GM23338 (cell line): ENCODE measurements around the gene ABCC1. TPM values are rescaled to one million over a fixed set of nuclear protein-coding genes. Genes with fewer than 3 reads are reported as not detected.

Experiments used
- ATAC-seq: fragments of 200-7000 bp; cut with Tn5 transposase; 3 replicates; pipeline ENCODE4 v1.9.1; 2020
- DNase-seq: peaks from one replicate; pipeline ENCODE4 v3.0.0-alpha.2; 2015; ENCODE audit warnings: low spot score
- H2AFZ ChIP-seq: fragments of 200-600 bp; sonication (generic); 2 replicates; pipeline ENCODE4 v1.8.0; 2016; ENCODE audit warnings: antibody characterized with exemption, mild to moderate bottlenecking, moderate library complexity
- H3F3A ChIP-seq: fragments of 200-600 bp; sonication (generic); replicated peaks from 2 replicates; pipeline ENCODE4 v1.8.0; 2017; ENCODE audit warnings: antibody characterized with exemption, mixed run types, low read depth
- H3K27ac ChIP-seq: fragments of 200-600 bp; sonication (generic); 2 replicates; pipeline ENCODE4 v1.6.1; 2016; ENCODE audit warnings: low read depth
- H3K27me3 ChIP-seq: fragments of 200-600 bp; sonication (generic); 2 replicates; pipeline ENCODE4 v1.8.0; 2016; ENCODE audit warnings: mild to moderate bottlenecking, mixed run types, moderate library complexity; ENCODE audit not compliant: insufficient read depth
- H3K36me3 ChIP-seq: fragments of 200-600 bp; sonication (generic); 2 replicates; pipeline ENCODE4 v1.8.0; 2016; ENCODE audit warnings: mild to moderate bottlenecking; ENCODE audit not compliant: insufficient read depth
- H3K4me1 ChIP-seq: fragments of 200-600 bp; sonication (generic); 2 replicates; pipeline ENCODE4 v1.8.0; 2016; ENCODE audit warnings: mild to moderate bottlenecking, moderate library complexity; ENCODE audit not compliant: insufficient read depth
- H3K4me2 ChIP-seq: fragments of 200-600 bp; sonication (generic); 2 replicates; pipeline ENCODE4 v1.7.1; 2017; ENCODE audit warnings: mixed run types
- H3K4me3 ChIP-seq: fragments of 200-600 bp; sonication (generic); 2 replicates; pipeline ENCODE4 v1.6.1; 2016; ENCODE audit warnings: mixed run types
- H3K79me2 ChIP-seq: fragments of 200-600 bp; sonication (generic); replicated peaks from 2 replicates; pipeline ENCODE4 v1.8.0; 2017; ENCODE audit warnings: mild to moderate bottlenecking; ENCODE audit not compliant: insufficient read depth
- H3K9me2 ChIP-seq: fragments of 200-600 bp; sonication (generic); 2 replicates; pipeline ENCODE4 v1.8.0; 2017; ENCODE audit not compliant: insufficient read depth
- H4K20me1 ChIP-seq: fragments of 200-600 bp; sonication (generic); replicated peaks from 2 replicates; pipeline ENCODE4 v1.8.0; 2017; ENCODE audit warnings: mild to moderate bottlenecking; ENCODE audit not compliant: insufficient read depth
- H3K27ac Mint-ChIP-seq: 2 replicates; pipeline ENCODE4 v1.8.0; 2020; ENCODE audit warnings: inconsistent platforms, mild to moderate bottlenecking, moderate library complexity, mixed read lengths
- H3K27me3 Mint-ChIP-seq: 3 replicates; pipeline ENCODE4 v1.8.0; 2022; ENCODE audit warnings: low read depth, mild to moderate bottlenecking, moderate library complexity, mixed read lengths, inconsistent platforms; ENCODE audit not compliant: insufficient read depth, poor library complexity
- H3K36me3 Mint-ChIP-seq: 3 replicates; pipeline ENCODE4 v1.8.0; 2021; ENCODE audit warnings: low read depth, mild to moderate bottlenecking, inconsistent platforms, moderate library complexity, mixed read lengths
- H3K4me1 Mint-ChIP-seq: 3 replicates; pipeline ENCODE4 v1.8.0; 2020; ENCODE audit warnings: mild to moderate bottlenecking, inconsistent platforms, mixed read lengths
- H3K4me3 Mint-ChIP-seq: 3 replicates; pipeline ENCODE4 v1.8.0; 2021; ENCODE audit warnings: moderate library complexity, mild to moderate bottlenecking, inconsistent platforms, mixed read lengths
- H3K9me3 Mint-ChIP-seq: 3 replicates; pipeline ENCODE4 v1.8.0; 2020; ENCODE audit warnings: moderate library complexity, mild to moderate bottlenecking, inconsistent platforms, mixed read lengths
- CREB1 ChIP-seq: fragments of 250-450 bp; sonication (Bioruptor Pico); IDR thresholded peaks from 2 replicates; pipeline ENCODE4 v1.5.0; 2020; ENCODE audit warnings: low read depth, mild to moderate bottlenecking, moderate library complexity
- CTCF ChIP-seq, 2 experiments: fragments of 200-600 bp in 1 of 2; sonication (generic) in 1 of 2; conservative IDR thresholded peaks; 2 replicates each; pipeline versions ENCODE4 v1.5.1 to v1.6.1; 2016 to 2017; ENCODE audit warnings: antibody characterized with exemption in 2 of 2, low read depth in 2 of 2, mild to moderate bottlenecking in 2 of 2, moderate library complexity in 1 of 2
- ETS1 ChIP-seq: IDR thresholded peaks from 2 replicates; pipeline ENCODE4 v1.6.1; 2016; ENCODE audit warnings: antibody characterized with exemption
- EZH2phosphoT487 ChIP-seq: fragments of 200-600 bp; sonication (generic); IDR thresholded peaks from one replicate; pipeline ENCODE4 v1.8.1; 2018; ENCODE audit warnings: antibody characterized with exemption; ENCODE audit not compliant: unreplicated experiment
- JUNB ChIP-seq: IDR thresholded peaks from one replicate; pipeline ENCODE4 v1.6.1; 2016; ENCODE audit warnings: antibody characterized with exemption; ENCODE audit not compliant: unreplicated experiment
- NANOG ChIP-seq: IDR thresholded peaks from 2 replicates; pipeline ENCODE4 v1.6.1; 2016; ENCODE audit warnings: antibody characterized with exemption, borderline replicate concordance
- POLR2AphosphoS5 ChIP-seq: IDR thresholded peaks from 2 replicates; pipeline ENCODE4 v1.6.1; 2016; ENCODE audit warnings: antibody characterized with exemption, low read depth
- REST ChIP-seq: IDR thresholded peaks from one replicate; pipeline ENCODE4 v1.6.1; 2018; ENCODE audit warnings: antibody characterized with exemption; ENCODE audit not compliant: unreplicated experiment
- STAT1 ChIP-seq: IDR thresholded peaks from one replicate; pipeline ENCODE4 v1.6.1; 2016; ENCODE audit warnings: antibody characterized with exemption; ENCODE audit not compliant: unreplicated experiment
- ZNF114 ChIP-seq: fragments of 250-450 bp; sonication (Bioruptor Pico); IDR thresholded peaks from 2 replicates; pipeline ENCODE4 v1.5.0; 2020; ENCODE audit warnings: mild to moderate bottlenecking, moderate library complexity
- ZNF331 ChIP-seq: fragments of 250-450 bp; sonication (Bioruptor Pico); IDR thresholded peaks from 2 replicates; pipeline ENCODE4 v1.5.0; 2020; ENCODE audit warnings: low read depth, mild to moderate bottlenecking, moderate library complexity
- polyA plus RNA-seq: library from polyadenylated mRNA; unstranded; fragments of >200 nt; fragmentation: Nextera tagmentation; extraction: Ambion mirVana; gene quantifications from 2 replicates; pipeline ENCODE4 v1.2.1, GENCODE V29; 2016
- total RNA-seq: library from RNA; depleted of rRNA; stranded (reverse); fragments of >200 nt; shearing (Covaris generic); gene quantifications from 2 replicates; pipeline ENCODE4 v1.2.3, GENCODE V29; 2014

ABCC1 gene
- total and polyA plus RNA-seq, 2 experiments from 2014 or later: 11.0 to 46.6 TPM

GRCh38 chr16:16080465-16081065 is 131.1 kb downstream of the ABCC1 start:
- H3K36me3 ChIP-seq: peaks cover 32% of the 10 kb centered on the region
- no peak overlapping the region for H2AFZ ChIP-seq
- no peak overlapping the region for H3K4me2 ChIP-seq
- Mint-ChIP-seq H3K27me3 (peaks cover 12% of the 10 kb centered on the region), H3K27ac (no peak overlapping the region), H3K4me3 (no peak overlapping the region), H3K9me3 (peaks cover 19% of the 10 kb centered on the region; the same call in 2 of the 3 replicates), H3K4me1 (peaks cover 4% of the 10 kb centered on the region; the same call in 2 of the 3 replicates), H3K36me3 (peaks cover 91% of the 10 kb centered on the region)
- no peak overlapping the region for H3K27ac ChIP-seq
- TF ChIP-seq JUNB (no peak), CTCF (conservative IDR thresholded peaks at IDR 0.05; ENCODE audit: low read depth in 2 of 2) (no peak), EZH2phosphoT487 (no peak), POLR2AphosphoS5 (no peak), ZNF114 (CRISPR knock-in tag) (no peak), REST (no peak), CREB1 (CRISPR knock-in tag) (no peak), ETS1 (no peak), ZNF331 (no peak), STAT1 (no peak), NANOG (no peak)
- H3K4me1 ChIP-seq: no peaks in the 10 kb centered on the region
- H4K20me1 ChIP-seq: no peaks in the 10 kb centered on the region; the same call in 1 of the 2 replicates
- no peak overlapping the region for H3K4me3 ChIP-seq
- no peaks in the 10 kb centered on the region for H3K79me2 ChIP-seq
- H3F3A ChIP-seq: no peaks in the 10 kb centered on the region
- no peak for ATAC-seq
- H3K9me2 ChIP-seq: no peaks in the 10 kb centered on the region
- DNase-seq: no peak
- H3K27me3 ChIP-seq: no peaks in the 10 kb centered on the region
